Tibial artery (tissue), 4 donors: ENCODE results near the gene BOD1L1.

ENCODE experiments used
- DNase-seq, 2 donors: peaks; one replicate each; pipeline ENCODE4 v3.0.0-alpha.2; 2019
- H3K27ac ChIP-seq, 2 donors: fragments of 200-600 bp; sonication (generic) in 1 of 2; 1 replicate in 1 of 2; 2 replicates in 1 of 2; pipeline ENCODE4 v1.5.1; 2018 to 2019; ENCODE audit warnings: mild to moderate bottlenecking in 1 of 2
- H3K27me3 ChIP-seq, 2 donors: fragments of 200-600 bp; sonication (generic) in 1 of 2; one replicate each; pipeline versions ENCODE4 v1.5.1 to v1.6.0; 2016 to 2019
- H3K36me3 ChIP-seq, 3 donors: fragments of 200-600 bp; sonication (generic) in 2 of 3; one replicate each; pipeline ENCODE4 v1.5.1; 2016 to 2019; ENCODE audit warnings: mild to moderate bottlenecking in 2 of 3
- H3K4me1 ChIP-seq, 4 donors: fragments of 200-600 bp; sonication (generic) in 2 of 4; 1 replicate in 3 of 4; 2 replicates in 1 of 4; pipeline ENCODE4 v1.5.1; 2016 to 2019
- H3K4me3 ChIP-seq, 2 donors: fragments of 200-600 bp; sonication (generic) in 1 of 2; 1 replicate in 1 of 2; 2 replicates in 1 of 2; pipeline ENCODE4 v1.5.1; 2018 to 2019; ENCODE audit warnings: mild to moderate bottlenecking in 2 of 2
- H3K9me3 ChIP-seq, 3 donors: fragments of 200-600 bp; sonication (generic) in 1 of 3; one replicate each; pipeline ENCODE4 v1.5.1; 2016 to 2019
- intact Hi-C: fragments of 100-400 bp; cut with DNase I; formaldehyde crosslinking; loops from one replicate; pipeline ENCODE4 v1.15.0; 2023; ENCODE audit warnings: low total_unique reads
- TF ChIP-seq, protein P1 (sequence below), 2 experiments: fragments of 200-600 bp in 1 of 2; fragments of 450-650 bp in 1 of 2; IDR thresholded peaks; one replicate each; pipeline ENCODE4 v1.5.1; 2017 to 2019; ENCODE audit warnings: antibody characterized with exemption in 2 of 2, mild to moderate bottlenecking in 1 of 2, moderate library complexity in 1 of 2

Gene BOD1L1

DNA sequence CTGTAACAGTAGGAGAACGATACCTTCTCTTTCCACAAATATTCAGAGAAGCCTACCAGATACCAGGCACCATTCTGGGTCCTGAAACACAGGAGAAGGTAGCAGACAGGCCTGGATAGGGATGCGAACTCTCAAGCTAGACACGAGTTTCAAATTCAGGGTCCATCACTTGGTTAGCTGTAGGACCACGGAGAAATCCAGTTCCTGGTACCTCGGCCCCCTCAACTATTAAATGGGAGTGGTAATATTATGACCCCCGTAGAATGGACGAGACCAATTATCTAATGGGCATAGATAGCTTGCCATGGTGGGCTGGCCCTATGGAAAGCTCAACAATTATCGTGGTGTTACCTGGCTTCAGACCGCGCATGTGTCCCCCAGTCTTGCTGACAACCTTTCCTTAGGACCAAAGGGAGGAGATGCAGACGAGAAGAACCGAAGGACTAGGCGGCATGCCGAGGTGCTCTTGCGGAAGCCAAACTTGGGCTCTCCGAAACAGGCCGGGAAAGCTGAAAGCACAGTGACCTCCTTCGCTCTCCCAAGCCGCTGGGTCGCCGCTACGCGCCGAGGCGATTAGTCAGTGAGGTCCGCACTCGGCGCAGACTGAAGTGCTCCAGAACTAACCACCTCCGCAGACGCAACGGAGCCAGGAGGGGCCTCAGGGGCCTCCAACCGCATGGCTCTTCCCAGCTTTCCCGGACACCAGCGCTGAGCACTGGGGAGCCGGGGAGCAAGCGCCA is 102.9 kb downstream of the BOD1L1 start:
- H3K9me3 ChIP-seq, result peaks cover 0 to 23% (median 17%) of the 10 kb centered on the region in 3 donors
- intact Hi-C loops, result no loop called here
- peaks cover 0 to 28% (median 19%) of the 10 kb centered on the region in 4 donors for H3K4me1 ChIP-seq
- H3K27ac ChIP-seq, result no peak overlapping the region
- TF ChIP-seq, protein P1, sequence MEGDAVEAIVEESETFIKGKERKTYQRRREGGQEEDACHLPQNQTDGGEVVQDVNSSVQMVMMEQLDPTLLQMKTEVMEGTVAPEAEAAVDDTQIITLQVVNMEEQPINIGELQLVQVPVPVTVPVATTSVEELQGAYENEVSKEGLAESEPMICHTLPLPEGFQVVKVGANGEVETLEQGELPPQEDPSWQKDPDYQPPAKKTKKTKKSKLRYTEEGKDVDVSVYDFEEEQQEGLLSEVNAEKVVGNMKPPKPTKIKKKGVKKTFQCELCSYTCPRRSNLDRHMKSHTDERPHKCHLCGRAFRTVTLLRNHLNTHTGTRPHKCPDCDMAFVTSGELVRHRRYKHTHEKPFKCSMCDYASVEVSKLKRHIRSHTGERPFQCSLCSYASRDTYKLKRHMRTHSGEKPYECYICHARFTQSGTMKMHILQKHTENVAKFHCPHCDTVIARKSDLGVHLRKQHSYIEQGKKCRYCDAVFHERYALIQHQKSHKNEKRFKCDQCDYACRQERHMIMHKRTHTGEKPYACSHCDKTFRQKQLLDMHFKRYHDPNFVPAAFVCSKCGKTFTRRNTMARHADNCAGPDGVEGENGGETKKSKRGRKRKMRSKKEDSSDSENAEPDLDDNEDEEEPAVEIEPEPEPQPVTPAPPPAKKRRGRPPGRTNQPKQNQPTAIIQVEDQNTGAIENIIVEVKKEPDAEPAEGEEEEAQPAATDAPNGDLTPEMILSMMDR (IDR thresholded peaks at IDR 0.05), result no peak
- H3K36me3 ChIP-seq, result peaks cover 0 to 5% (median 0%) of the 10 kb centered on the region in 3 donors
- DNase-seq, result no peak
- peaks cover 6 to 84% of the 10 kb centered on the region in 2 donors for H3K27me3 ChIP-seq
- H3K4me3 ChIP-seq, result no peak overlapping the region

- Histone ChIP-seq H3K4me1 (peaks cover 0 to 23% (median 16%) of the 10 kb centered on the region in 4 donors), H3K36me3 (peaks cover 0 to 5% (median 0%) of the 10 kb centered on the region in 3 donors), H3K9me3 (peaks cover 0 to 23% (median 17%) of the 10 kb centered on the region in 3 donors), H3K27me3 (peaks cover under 1 to 76% of the 10 kb centered on the region in 2 donors), H3K27ac (no peak overlapping the region), H3K4me3 (no peak overlapping the region)
- TF ChIP-seq, protein P1 (IDR thresholded peaks at IDR 0.05), result no peak
- no peak for DNase-seq
- intact Hi-C loops, result no loop called here
Observed at GRCh38 chr4:13523591-13524503, 103.7 kb downstream of the BOD1L1 start.

- Histone ChIP-seq H3K36me3 (peaks cover 0 to 5% (median 0%) of the 10 kb centered on the region in 3 donors), H3K4me1 (peaks cover 0 to 16% (median 9%) of the 10 kb centered on the region in 4 donors), H3K9me3 (peaks cover 0 to 23% (median 17%) of the 10 kb centered on the region in 3 donors), H3K27me3 (peaks cover 0 to 68% of the 10 kb centered on the region in 2 donors), H3K27ac (no peak overlapping the region), H3K4me3 (no peak overlapping the region)
- intact Hi-C loops, result no loop called here
- TF ChIP-seq, protein P1 (IDR thresholded peaks at IDR 0.05), result no peak
- DNase-seq, result no peak
Observed at GRCh38 chr4:13523105-13523477, 104.4 kb downstream of the BOD1L1 start.

GRCh38 chr4:13522282-13523104 is 105.0 kb downstream of the BOD1L1 start:
- TF ChIP-seq, protein P1 (IDR thresholded peaks at IDR 0.05), result no peak
- H3K4me3 ChIP-seq, result no peak overlapping the region

GRCh38 chr4:13521047-13521446 is 106.5 kb downstream of the BOD1L1 start:
- Histone ChIP-seq H3K9me3 (peaks cover 0 to 23% (median 17%) of the 10 kb centered on the region in 3 donors), H3K27ac (no peak overlapping the region), H3K4me1 (peaks cover 0 to 8% (median 3%) of the 10 kb centered on the region in 4 donors), H3K27me3 (peaks cover 0 to 48% of the 10 kb centered on the region in 2 donors), H3K36me3 (peaks cover 0 to 5% (median 0%) of the 10 kb centered on the region in 3 donors), H3K4me3 (no peak overlapping the region)
- intact Hi-C loops, result no loop called here
- TF ChIP-seq, protein P1 (IDR thresholded peaks at IDR 0.05), result no peak
- no peak for DNase-seq

More at GRCh38 chr4:13522282-13523104, 105.0 kb downstream of the BOD1L1 start:
- no peak for DNase-seq
- intact Hi-C loops, result no loop called here
- H3K4me1 ChIP-seq, result peaks cover 0 to 10% (median 4%) of the 10 kb centered on the region in 4 donors
- H3K36me3 ChIP-seq, result peaks cover 0 to 5% (median 0%) of the 10 kb centered on the region in 3 donors
- peaks cover 0 to 62% of the 10 kb centered on the region in 2 donors for H3K27me3 ChIP-seq
- H3K27ac ChIP-seq, result no peak overlapping the region
- H3K9me3 ChIP-seq, result peaks cover 0 to 23% (median 17%) of the 10 kb centered on the region in 3 donors
